SJSA1 (cell line): ENCODE data around the gene NR6A1. TPM values are rescaled to one million over a fixed set of nuclear protein-coding genes. Genes with fewer than 3 reads are reported as not detected.

Source experiments
- DNase-seq, 2 experiments: peaks; one replicate each; pipeline ENCODE4 v3.0.0-alpha.2; 2015 to 2020; ENCODE audit warnings: low spot score in 2 of 2, low read depth in 1 of 2
- H3K27ac ChIP-seq: fragments of 250-450 bp; sonication (Bioruptor Pico); 2 replicates; pipeline ENCODE4 v1.5.1; 2020; ENCODE audit warnings: mild to moderate bottlenecking, moderate library complexity
- H3K27me3 ChIP-seq: fragments of 250-450 bp; sonication (Bioruptor Pico); replicated peaks from 2 replicates; pipeline ENCODE4 v1.5.1; 2020; ENCODE audit warnings: mild to moderate bottlenecking, moderate library complexity
- H3K36me3 ChIP-seq: fragments of 250-450 bp; sonication (Bioruptor Pico); 2 replicates; pipeline ENCODE4 v1.5.1; 2020; ENCODE audit warnings: mild to moderate bottlenecking
- H3K4me1 ChIP-seq: fragments of 250-450 bp; sonication (Bioruptor Pico); replicated peaks from 2 replicates; pipeline ENCODE4 v1.6.1; 2021; ENCODE audit warnings: mild to moderate bottlenecking
- H3K4me3 ChIP-seq: fragments of 250-450 bp; sonication (Bioruptor Pico); 2 replicates; pipeline ENCODE4 v1.5.1; 2020; ENCODE audit warnings: mild to moderate bottlenecking
- H3K9me3 ChIP-seq: fragments of 250-450 bp; sonication (Bioruptor Pico); replicated peaks from 2 replicates; pipeline ENCODE4 v1.5.1; 2020; ENCODE audit warnings: mild to moderate bottlenecking
- total RNA-seq: library from RNA; depleted of rRNA; stranded (reverse); fragments of >200 nt; shearing (Covaris generic); gene quantifications from 2 replicates; pipeline ENCODE4 v1.2.3, GENCODE V29; 2014

NR6A1 gene
- total RNA-seq, 1 experiment from 2014 or later: 1.0 TPM

DNA sequence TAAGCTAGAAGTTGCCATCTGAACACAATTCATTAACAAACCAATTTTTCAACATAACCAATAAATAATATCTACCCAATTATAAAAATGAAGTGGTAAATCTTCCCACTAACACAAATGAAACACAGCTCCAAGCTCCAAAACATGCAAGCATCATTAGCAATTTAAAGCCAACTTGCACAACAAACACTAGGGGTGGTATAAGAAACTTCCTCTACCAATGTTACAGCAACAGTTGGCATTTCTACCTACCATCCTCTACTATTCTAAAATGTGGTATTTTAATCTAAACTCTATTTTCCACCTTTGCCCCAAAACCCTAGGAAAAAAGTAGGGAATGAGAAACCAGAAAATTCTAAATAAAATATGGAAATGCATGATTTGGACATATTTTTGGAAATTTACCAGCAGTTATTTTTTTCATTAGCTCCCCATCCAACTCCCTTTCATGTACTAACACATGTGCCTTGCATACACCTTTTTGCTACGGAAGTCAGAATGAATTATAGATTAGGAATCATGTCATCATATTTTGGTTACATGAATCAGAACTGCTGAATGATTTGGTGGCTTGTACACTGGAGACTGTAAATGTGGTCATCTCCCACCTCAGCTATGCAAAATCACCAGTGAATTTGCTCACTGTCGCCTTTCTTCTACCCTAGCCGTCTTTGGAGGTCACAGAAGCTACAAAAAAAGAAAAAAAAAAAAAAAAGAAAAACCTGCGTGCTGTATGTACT, 4.1 kb downstream of the NR6A1 start:
- Histone ChIP-seq H3K27ac (no peak overlapping the region), H3K27me3 (peaks cover 14% of the 10 kb centered on the region; the same call in 1 of the 2 replicates), H3K4me3 (no peak overlapping the region), H3K4me1 (peaks cover 10% of the 10 kb centered on the region), H3K9me3 (no peaks in the 10 kb centered on the region), H3K36me3 (no peaks in the 10 kb centered on the region)
- no peak for DNase-seq

DNA sequence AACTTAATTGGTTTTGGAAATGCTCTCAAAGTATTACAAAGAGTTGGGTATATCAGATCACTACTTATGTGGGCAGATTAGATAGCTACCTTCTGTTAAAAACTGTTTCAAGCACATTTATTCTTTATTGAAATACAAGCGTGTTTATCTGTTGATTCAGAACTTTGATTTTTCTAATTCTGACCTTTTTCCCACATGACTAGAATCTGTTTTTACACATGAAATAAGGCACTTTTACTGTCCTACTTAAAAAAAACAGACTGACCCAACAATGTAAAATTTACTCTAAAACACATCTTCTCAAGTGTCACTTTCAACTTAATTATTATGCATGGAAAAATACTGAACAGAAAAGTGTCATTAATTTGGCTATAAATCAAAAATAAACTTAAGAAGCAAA, 4.8 kb downstream of the NR6A1 start:
- Histone ChIP-seq H3K27me3 (peaks cover 14% of the 10 kb centered on the region; the same call in 1 of the 2 replicates), H3K27ac (no peak overlapping the region), H3K4me1 (peaks cover 10% of the 10 kb centered on the region), H3K36me3 (no peaks in the 10 kb centered on the region), H3K4me3 (no peak overlapping the region), H3K9me3 (no peaks in the 10 kb centered on the region)
- no peak for DNase-seq

DNA sequence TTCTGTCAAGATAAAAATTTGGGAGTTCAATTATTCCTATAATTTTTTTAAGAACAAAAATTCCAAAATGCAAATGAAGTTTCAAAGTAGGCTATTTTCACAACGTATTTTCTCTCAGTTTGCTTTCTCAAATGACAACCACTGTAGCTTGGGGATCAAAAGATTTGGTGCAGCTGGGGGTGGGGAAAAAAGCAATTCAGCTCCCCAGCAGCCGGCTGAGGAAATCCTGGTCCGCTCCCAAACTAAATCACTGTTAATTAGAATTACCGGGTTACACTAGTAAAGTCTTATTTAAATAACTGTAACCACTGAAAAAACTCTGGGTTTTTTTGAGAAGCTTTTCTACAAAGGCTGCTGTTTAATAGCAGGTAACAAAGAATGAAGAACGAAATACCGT, 5.7 kb downstream of the NR6A1 start:
- no peak overlapping the region for H3K4me3 ChIP-seq
- H3K36me3 ChIP-seq: no peaks in the 10 kb centered on the region
- no peak overlapping the region for H3K27ac ChIP-seq
- peaks cover 10% of the 10 kb centered on the region for H3K4me1 ChIP-seq
- DNase-seq: no peak
- H3K27me3 ChIP-seq: peaks cover 14% of the 10 kb centered on the region; the same call in 1 of the 2 replicates
- no peaks in the 10 kb centered on the region for H3K9me3 ChIP-seq

DNA sequence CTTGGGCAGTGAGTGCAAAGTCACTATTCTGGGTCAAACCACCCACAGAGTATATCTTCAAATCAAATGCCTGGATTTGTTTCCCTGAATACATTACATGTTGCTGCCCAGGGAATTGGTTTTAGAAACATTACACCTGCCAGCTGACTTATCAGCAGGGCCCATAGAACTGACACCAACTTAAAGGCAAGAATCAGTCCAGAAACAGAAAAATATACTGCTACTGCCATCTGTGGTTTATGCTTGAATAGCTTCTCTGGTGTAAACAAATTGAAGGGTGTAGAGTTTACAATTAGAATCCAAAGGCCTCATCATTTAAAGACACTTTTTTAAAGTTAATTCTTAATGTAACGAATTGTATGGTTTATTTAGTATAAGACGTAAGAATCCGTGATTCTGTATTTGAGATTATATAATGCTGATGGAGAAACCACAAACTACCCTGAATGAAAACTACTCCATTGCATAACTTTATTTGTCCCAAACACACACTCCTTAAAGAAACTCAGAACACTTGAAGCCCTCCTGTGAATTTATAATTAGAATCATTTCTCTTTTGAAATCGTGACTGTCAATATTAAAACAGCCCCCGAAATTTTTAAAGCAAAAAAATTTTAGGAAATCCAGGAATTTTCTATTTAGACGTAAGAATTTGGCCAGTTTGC, 6.2 kb downstream of the NR6A1 start:
- Histone ChIP-seq H3K4me3 (no peak overlapping the region), H3K36me3 (no peaks in the 10 kb centered on the region), H3K4me1 (peaks cover 6% of the 10 kb centered on the region), H3K27ac (no peak overlapping the region), H3K27me3 (peaks cover 11% of the 10 kb centered on the region; the same call in 1 of the 2 replicates), H3K9me3 (no peaks in the 10 kb centered on the region)
- no peak for DNase-seq

DNA sequence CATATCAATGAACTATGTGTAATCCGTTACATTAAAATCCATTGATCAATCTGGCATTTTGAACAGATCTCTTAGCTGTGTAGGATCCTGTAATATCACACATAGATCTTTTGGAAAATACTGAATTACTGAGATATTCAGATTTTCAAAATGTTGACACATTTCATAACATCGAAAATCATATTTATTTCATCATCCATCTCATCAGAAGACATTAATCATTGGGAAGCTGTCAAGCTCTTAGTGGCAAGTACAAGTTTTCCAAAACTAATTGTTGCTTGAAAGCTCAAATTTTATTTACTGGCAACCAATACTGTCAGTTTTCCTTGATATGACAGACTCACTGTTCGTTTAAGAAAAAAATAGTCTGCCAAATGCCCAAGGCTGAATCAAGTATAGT, 8.5 kb downstream of the NR6A1 start:
- no peak overlapping the region for H3K4me3 ChIP-seq
- H3K4me1 ChIP-seq: peaks cover 16% of the 10 kb centered on the region
- no peak overlapping the region for H3K27ac ChIP-seq
- no peaks in the 10 kb centered on the region for H3K36me3 ChIP-seq
- no peaks in the 10 kb centered on the region for H3K9me3 ChIP-seq
- DNase-seq: no peak
- no peaks in the 10 kb centered on the region for H3K27me3 ChIP-seq

DNA sequence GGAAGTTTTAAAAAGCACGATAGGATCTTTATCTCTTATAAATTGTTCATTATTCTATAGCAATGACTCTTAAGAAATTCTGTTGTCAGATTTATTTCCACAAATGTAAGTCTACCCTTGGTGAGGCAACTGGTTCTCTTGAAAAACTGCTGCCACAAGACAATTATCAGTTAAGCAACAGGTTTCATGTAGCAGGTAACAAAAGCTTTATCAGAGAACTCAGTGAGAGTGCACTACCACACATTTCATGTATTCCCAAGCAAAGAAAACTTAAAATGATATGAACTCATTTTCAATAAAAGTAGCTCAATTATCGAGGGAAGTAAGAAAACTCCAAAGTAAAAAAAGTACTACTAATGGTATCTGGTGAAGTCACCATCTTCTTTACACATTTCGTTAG, 9.4 kb downstream of the NR6A1 start:
- Histone ChIP-seq H3K4me3 (no peak overlapping the region), H3K9me3 (no peaks in the 10 kb centered on the region), H3K27me3 (no peaks in the 10 kb centered on the region), H3K27ac (no peak overlapping the region), H3K36me3 (no peaks in the 10 kb centered on the region), H3K4me1 (peaks cover 19% of the 10 kb centered on the region)
- no peak for DNase-seq

DNA sequence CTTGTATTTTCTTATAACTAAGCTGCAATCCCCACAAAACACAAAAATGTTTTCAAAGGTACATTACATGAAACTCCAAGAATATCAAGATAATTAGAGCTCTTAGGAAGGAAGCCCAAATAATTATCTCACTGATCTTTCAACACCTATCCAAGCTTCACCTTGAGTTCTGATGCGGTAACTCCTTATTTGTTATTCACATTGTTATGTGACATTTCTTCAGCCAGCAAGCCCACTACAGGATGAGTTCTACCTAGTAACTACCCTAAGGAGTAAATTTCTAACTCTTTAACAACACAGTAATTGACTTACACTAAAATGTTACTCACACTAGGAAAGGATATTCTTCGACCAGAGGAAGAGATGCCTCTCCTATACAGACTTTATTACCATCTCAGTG, 9.9 kb downstream of the NR6A1 start:
- Histone ChIP-seq H3K27me3 (no peaks in the 10 kb centered on the region), H3K27ac (no peak overlapping the region), H3K36me3 (no peaks in the 10 kb centered on the region), H3K9me3 (no peaks in the 10 kb centered on the region), H3K4me3 (no peak overlapping the region), H3K4me1 (peaks cover 19% of the 10 kb centered on the region)
- DNase-seq: no peak

DNA sequence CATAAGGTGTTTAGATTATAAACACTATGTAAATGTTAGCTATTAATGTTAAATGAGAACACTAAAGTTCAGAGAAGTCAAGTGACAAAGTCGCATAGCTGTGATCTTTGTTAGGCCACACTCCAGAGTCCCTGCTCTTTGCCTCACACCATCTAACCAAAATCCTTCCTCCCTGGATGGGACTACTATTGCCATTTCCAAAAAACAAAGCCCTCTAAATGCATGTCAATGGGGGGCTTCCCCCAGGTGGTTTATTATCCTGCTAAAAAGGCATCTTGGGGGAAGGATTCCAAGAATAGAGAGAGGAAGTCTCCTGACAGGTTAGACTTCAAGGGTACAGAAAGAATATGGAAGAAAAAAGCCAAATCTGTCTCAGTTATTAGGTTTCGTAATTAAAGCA, 10.4 kb downstream of the NR6A1 start:
- Histone ChIP-seq H3K27me3 (no peaks in the 10 kb centered on the region), H3K27ac (no peak overlapping the region), H3K4me3 (no peak overlapping the region), H3K4me1 (peaks cover 19% of the 10 kb centered on the region), H3K9me3 (no peaks in the 10 kb centered on the region), H3K36me3 (no peaks in the 10 kb centered on the region)
- DNase-seq: no peak

DNA sequence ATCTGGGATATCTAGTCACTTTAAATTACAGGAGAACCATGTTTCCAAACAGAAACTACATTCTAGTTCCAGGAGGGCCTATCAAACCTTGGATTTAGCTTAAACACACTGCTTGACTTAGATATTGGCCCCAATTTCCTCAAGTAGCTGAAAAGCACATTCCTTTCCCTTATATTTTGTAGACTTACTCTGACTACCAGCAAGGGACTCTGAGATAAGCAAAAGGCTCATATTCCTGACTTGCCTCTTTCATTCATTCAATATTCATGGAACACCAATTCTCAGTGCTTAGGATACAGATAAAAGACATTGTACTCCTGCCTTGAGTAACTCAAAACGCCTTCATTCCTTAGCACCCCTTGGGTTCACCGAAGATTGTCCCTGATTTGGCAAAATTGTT, 11.8 kb downstream of the NR6A1 start:
- no peak for DNase-seq
- H3K4me3 ChIP-seq: no peak overlapping the region
- H3K9me3 ChIP-seq: no peaks in the 10 kb centered on the region
- no peak overlapping the region for H3K27ac ChIP-seq
- no peaks in the 10 kb centered on the region for H3K36me3 ChIP-seq
- H3K27me3 ChIP-seq: no peaks in the 10 kb centered on the region
- H3K4me1 ChIP-seq: peaks cover 21% of the 10 kb centered on the region

DNA sequence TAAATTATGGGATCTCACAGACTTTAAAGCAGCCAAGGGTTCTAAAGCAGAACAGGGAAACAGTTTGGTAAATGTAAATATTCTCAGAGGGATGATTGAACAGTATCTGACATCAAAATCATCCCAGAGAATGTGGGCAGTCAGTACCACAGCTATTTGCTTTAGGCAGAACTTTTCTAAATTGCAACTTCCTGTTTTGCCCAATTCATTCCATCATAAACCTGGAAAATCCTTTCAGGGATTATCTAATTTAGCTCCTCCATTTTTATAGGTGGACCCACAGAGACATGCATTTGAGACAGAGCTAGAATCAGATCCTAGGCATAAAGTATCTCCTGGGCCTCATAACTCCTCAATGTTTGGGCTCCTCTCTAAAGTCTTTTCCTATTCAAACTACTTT, 12.4 kb downstream of the NR6A1 start:
- H3K27me3 ChIP-seq: no peaks in the 10 kb centered on the region
- H3K36me3 ChIP-seq: no peaks in the 10 kb centered on the region
- H3K9me3 ChIP-seq: no peaks in the 10 kb centered on the region
- no peak overlapping the region for H3K4me3 ChIP-seq
- H3K27ac ChIP-seq: no peak overlapping the region
- H3K4me1 ChIP-seq: peaks cover 27% of the 10 kb centered on the region
- DNase-seq: no peak

DNA sequence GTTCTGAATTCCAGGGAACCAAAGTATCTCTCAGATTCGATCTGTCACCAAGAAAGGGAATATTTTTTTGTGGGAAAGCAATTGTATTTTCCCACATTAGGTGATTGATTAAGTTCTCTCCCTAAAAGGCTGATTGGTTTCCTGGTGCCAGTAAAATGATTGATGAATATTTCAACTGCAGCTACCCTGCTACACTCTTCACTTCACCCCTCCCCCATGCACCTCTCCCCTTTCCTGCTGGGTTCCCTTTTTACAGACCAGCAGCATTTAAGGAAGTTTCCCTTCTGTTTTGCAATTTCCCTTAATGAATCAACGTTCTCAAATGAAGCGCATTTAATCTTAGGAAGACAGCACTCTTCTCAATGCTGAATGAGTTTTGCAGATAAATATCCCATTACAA, 13.1 kb downstream of the NR6A1 start:
- Histone ChIP-seq H3K27ac (no peak overlapping the region), H3K27me3 (no peaks in the 10 kb centered on the region), H3K36me3 (no peaks in the 10 kb centered on the region), H3K4me3 (no peak overlapping the region), H3K4me1 (peaks cover 33% of the 10 kb centered on the region), H3K9me3 (no peaks in the 10 kb centered on the region)
- DNase-seq: no peak

DNA sequence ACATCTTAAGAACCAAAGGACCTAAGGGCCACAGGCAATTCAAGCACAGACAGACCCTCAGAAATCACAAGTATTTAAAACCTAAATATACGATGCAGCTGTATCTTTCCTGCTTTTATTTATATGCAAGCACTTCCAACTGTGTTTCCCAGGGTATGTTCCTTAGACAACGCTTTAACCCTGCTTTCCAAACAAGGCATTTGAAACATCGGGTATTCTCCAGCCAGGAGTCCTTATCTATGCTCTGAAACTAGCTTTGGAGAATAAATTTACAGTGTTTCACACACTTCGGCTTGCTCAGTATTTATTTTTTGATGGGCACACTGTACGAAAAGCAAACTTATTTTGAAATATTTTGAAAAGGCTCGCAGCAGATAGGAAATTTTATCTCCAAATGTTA, 13.5 kb downstream of the NR6A1 start:
- Histone ChIP-seq H3K27ac (no peak overlapping the region), H3K36me3 (no peaks in the 10 kb centered on the region), H3K9me3 (no peaks in the 10 kb centered on the region), H3K4me1 (peaks cover 36% of the 10 kb centered on the region), H3K27me3 (no peaks in the 10 kb centered on the region), H3K4me3 (no peak overlapping the region)
- DNase-seq: no peak

DNA sequence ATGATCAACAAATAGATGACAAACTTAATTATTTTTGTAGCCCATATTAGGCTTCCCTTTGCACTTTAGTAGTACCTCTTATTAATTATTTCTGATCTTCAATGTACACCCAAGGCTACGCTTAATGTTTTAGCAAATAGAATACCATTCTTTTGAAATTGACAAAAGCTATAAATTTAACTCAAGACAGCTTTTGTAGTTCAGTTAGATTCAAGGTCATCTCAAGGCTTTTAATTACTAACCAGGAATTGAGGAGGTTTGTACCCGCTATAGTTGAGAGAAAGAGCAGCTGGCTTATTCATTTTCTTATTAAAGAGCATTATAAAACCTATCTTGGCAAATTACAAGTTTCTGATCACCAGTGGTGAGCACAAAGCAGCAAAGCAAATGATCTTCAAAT, 15.1 kb downstream of the NR6A1 start:
- Histone ChIP-seq H3K27me3 (no peaks in the 10 kb centered on the region), H3K27ac (no peak overlapping the region), H3K4me3 (no peak overlapping the region), H3K9me3 (no peaks in the 10 kb centered on the region), H3K36me3 (no peaks in the 10 kb centered on the region), H3K4me1 (peaks cover 39% of the 10 kb centered on the region)
- no peak for DNase-seq

DNA sequence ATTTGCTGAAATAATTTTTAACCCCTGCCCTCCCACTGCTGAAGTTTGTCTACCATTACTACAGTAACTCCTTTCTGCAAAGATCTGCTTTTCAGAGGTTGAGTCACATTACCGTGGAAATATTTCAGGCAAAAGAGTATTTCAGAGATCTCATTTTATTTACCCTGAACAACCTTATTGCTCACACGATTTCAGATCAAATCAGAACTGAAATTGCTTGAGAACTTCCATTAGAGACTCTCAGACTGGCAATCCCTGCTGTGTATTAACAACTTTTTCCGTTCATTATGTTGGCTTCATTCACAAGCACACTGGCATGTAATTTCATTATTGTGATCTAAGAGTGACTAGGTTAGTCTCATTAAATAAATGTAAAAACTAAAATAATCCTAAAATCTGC, 16.1 kb downstream of the NR6A1 start:
- DNase-seq: no peak
- Histone ChIP-seq H3K36me3 (no peaks in the 10 kb centered on the region), H3K4me1 (peaks cover 42% of the 10 kb centered on the region), H3K4me3 (no peak overlapping the region), H3K9me3 (no peaks in the 10 kb centered on the region), H3K27me3 (no peaks in the 10 kb centered on the region), H3K27ac (no peak overlapping the region)
